Testis (tissue), 2 donors: Measurements from ENCODE around the gene CEP350.

Experiments used
- CTCF ChIP-seq, 3 experiments: fragments of 450-650 bp in 2 of 3; fragments of 200-600 bp in 1 of 3; sonication (generic) in 1 of 3; IDR thresholded peaks; one replicate each; pipeline ENCODE4 v1.5.1; 2016 to 2019; ENCODE audit warnings: antibody characterized with exemption in 3 of 3, mild to moderate bottlenecking in 2 of 3, moderate library complexity in 1 of 3
- POLR2A ChIP-seq: fragments of 450-650 bp; IDR thresholded peaks from one replicate; pipeline ENCODE4 v1.6.1; 2017; ENCODE audit warnings: antibody characterized with exemption, mild to moderate bottlenecking, moderate library complexity

- TF ChIP-seq CTCF (IDR thresholded peaks at IDR 0.05), result no peak
- TF ChIP-seq POLR2A, result no peak
Observed at GRCh38 chr1:180096584-180097325, 142.1 kb downstream of the CEP350 start.
